HepG2 (cell line): ENCODE measurements around the gene GRM1. TPM values are rescaled to one million over a fixed set of nuclear protein-coding genes. Genes with fewer than 3 reads are reported as not detected.

Source experiments
- ATAC-seq: fragments of 200-7000 bp; cut with Tn5 transposase; 3 replicates; pipeline ENCODE4 v1.9.1; 2020; ENCODE audit warnings: mild to moderate bottlenecking, moderate library complexity
- Bru-seq: library from RNA; stranded (reverse); fragments of 400-500 nt; gene quantifications from one replicate; lab custom pipeline; 2021; lab: Mats Ljungman, UMichigan
- BruChase-seq, 2 experiments: library from RNA; stranded (reverse); fragments of 400-500 nt; gene quantifications; one replicate each; lab custom pipeline; 2021; lab: Mats Ljungman, UMichigan
- BruUV-seq: library from RNA; stranded (reverse); fragments of 400-500 nt; replicated peaks from 2 replicates; lab custom pipeline; 2021; lab: Mats Ljungman, UMichigan
- CTCF ChIA-PET: fragments of 300-600 bp; formaldehyde crosslinking; extraction: SDS; loops from one replicate; lab custom pipeline; 2021; ENCODE audit warnings: low total read pairs, inconsistent platforms, low intra/inter-chr PET ratio; lab: Yijun Ruan, JAX
- POLR2A ChIA-PET: fragments of 350-600 bp; sonication (Branson Sonifier 250); formaldehyde crosslinking; loops from one replicate; lab custom pipeline; 2020; ENCODE audit warnings: antibody characterized with exemption, inconsistent platforms; lab: Yijun Ruan, JAX
- DNase-seq: peaks from one replicate; pipeline ENCODE4 v3.0.0-alpha.2; 2015; ENCODE audit warnings: low spot score
- FAIRE-seq: peaks from 3 replicates; lab custom pipeline; 2011; peaks lifted over from hg19 to GRCh38; lab: Jason Lieb, UNC
- H2AFZ ChIP-seq: one replicate; pipeline ENCODE4 v1.6.1; 2011; ENCODE audit warnings: low read length, inconsistent platforms
- H3K27ac ChIP-seq: fragments of 300-600 bp; 3 replicates; pipeline ENCODE4 v1.8.0; 2011; ENCODE audit warnings: mixed run types, mild to moderate bottlenecking, mixed read lengths, low read length, inconsistent platforms; ENCODE audit not compliant: insufficient read depth; ENCODE audit errors: extremely low read length
- H3K27me3 ChIP-seq, 2 experiments: fragments of 200-600 bp in 1 of 2; 2 replicates in 1 of 2; 3 replicates in 1 of 2; pipeline versions ENCODE4 v1.6.0 to v1.8.0; 2011; ENCODE audit warnings: low read length in 2 of 2, mild to moderate bottlenecking in 2 of 2, moderate library complexity in 2 of 2, inconsistent platforms in 1 of 2; ENCODE audit not compliant: insufficient read depth in 2 of 2, control insufficient read depth in 1 of 2
- H3K36me3 ChIP-seq, 2 experiments: fragments of 200-600 bp in 1 of 2; replicated peaks in 1 of 2; 2 replicates in 1 of 2; 3 replicates in 1 of 2; pipeline versions ENCODE4 v1.5.1 to v1.8.0; 2011; ENCODE audit warnings: low read length in 2 of 2, inconsistent platforms in 1 of 2; ENCODE audit not compliant: insufficient read depth in 2 of 2, control insufficient read depth in 1 of 2
- H3K4me1 ChIP-seq: 2 replicates; pipeline ENCODE4 v1.5.1; 2012; ENCODE audit warnings: low read length, inconsistent platforms; ENCODE audit not compliant: insufficient read depth
- H3K4me2 ChIP-seq: 2 replicates; pipeline ENCODE4 v1.6.0; 2011; ENCODE audit warnings: low read depth, low read length, inconsistent platforms
- H3K4me3 ChIP-seq, 3 experiments: fragments of 200-600 bp in 1 of 3; sonication (generic), shearing (Covaris generic) in 1 of 3; replicated peaks in 1 of 3; 2 replicates each; pipeline ENCODE4 v1.5.1; 2011 to 2016; ENCODE audit warnings: low read length in 3 of 3, inconsistent platforms in 2 of 3, low read depth in 2 of 3, mild to moderate bottlenecking in 2 of 3, control low read depth in 1 of 3, mixed read lengths in 1 of 3; ENCODE audit not compliant: insufficient read depth in 1 of 3
- H3K79me2 ChIP-seq: one replicate; pipeline ENCODE4 v1.6.1; 2011; ENCODE audit warnings: low read length, inconsistent platforms; ENCODE audit not compliant: insufficient read depth
- H3K9ac ChIP-seq: 2 replicates; pipeline ENCODE4 v1.6.0; 2011; ENCODE audit warnings: mild to moderate bottlenecking, low read depth, low read length, inconsistent platforms; ENCODE audit not compliant: insufficient read depth
- H3K9me3 ChIP-seq: 2 replicates; pipeline ENCODE4 v1.5.1; 2012; ENCODE audit warnings: mild to moderate bottlenecking, low read length
- H4K20me1 ChIP-seq: 2 replicates; pipeline ENCODE4 v1.6.0; 2011; ENCODE audit warnings: inconsistent platforms, mild to moderate bottlenecking, low read length, moderate library complexity; ENCODE audit not compliant: insufficient read depth
- ELK4 ChIP-seq: sonication (generic); formaldehyde crosslinking; IDR thresholded peaks from 2 replicates; pipeline ENCODE4 v1.9.0; 2021; ENCODE audit warnings: missing genetic modification reagents, borderline replicate concordance
- FOXK2 ChIP-seq: fragments of 450-650 bp; IDR thresholded peaks from 2 replicates; pipeline ENCODE4 v1.6.1; 2016
- FOXO1 ChIP-seq: sonication (generic); formaldehyde crosslinking; IDR thresholded peaks from 2 replicates; pipeline ENCODE4 v1.4.0; 2020; ENCODE audit warnings: missing genetic modification reagents
- KLF13 ChIP-seq: sonication (generic); formaldehyde crosslinking; IDR thresholded peaks from 2 replicates; pipeline ENCODE4 v1.4.0; 2020; ENCODE audit warnings: mild to moderate bottlenecking, missing genetic modification reagents
- KMT2A ChIP-seq: sonication (generic); formaldehyde crosslinking; IDR thresholded peaks from 2 replicates; pipeline ENCODE4 v1.4.0; 2020; ENCODE audit warnings: missing genetic modification reagents
- PCBP2 ChIP-seq: fragments of 200-400 bp; formaldehyde crosslinking; optimal IDR thresholded peaks from 2 replicates; pipeline ENCODE3; 2018; ENCODE audit warnings: low read length, low read depth; ENCODE audit not compliant: poor library complexity, severe bottlenecking
- STAT6 ChIP-seq: sonication (generic); formaldehyde crosslinking; IDR thresholded peaks from 2 replicates; pipeline ENCODE4 v1.4.0; 2020; ENCODE audit warnings: missing genetic modification reagents, mild to moderate bottlenecking, borderline replicate concordance
- ZNF513 ChIP-seq: sonication (generic); formaldehyde crosslinking; conservative IDR thresholded peaks from 2 replicates; pipeline ENCODE4 v1.5.0; 2020; ENCODE audit warnings: missing genetic modification reagents
- ZNF547 ChIP-seq: sonication (generic); formaldehyde crosslinking; IDR thresholded peaks from 2 replicates; pipeline ENCODE4 v1.5.1; 2020; ENCODE audit warnings: mild to moderate bottlenecking, missing genetic modification reagents
- ZNF563 ChIP-seq: sonication (generic); formaldehyde crosslinking; IDR thresholded peaks from 2 replicates; pipeline ENCODE4 v1.8.0; 2022; ENCODE audit warnings: mild to moderate bottlenecking, moderate library complexity, missing genetic modification reagents
- WGBS: methylation state at CpG from one replicate; pipeline ENCODE4 v1.1.6; 2017; ENCODE audit warnings: low lambda C conversion rate; 5-methylcytosine and 5-hydroxymethylcytosine counted together
- in situ Hi-C: cut with HindIII; loops from 2 replicates; pipeline ENCODE4 v1.10.0; 2017; ENCODE audit warnings: low pct_unique_long_range_greater_than_20kb; ENCODE audit not compliant: extremely low pct_ligation_motif_present
- intact Hi-C: fragments of 100-400 bp; cut with micrococcal nuclease; formaldehyde crosslinking; loops from one replicate; pipeline ENCODE4 v1.10.0; 2022; ENCODE audit not compliant: unreplicated experiment
- long read RNA-seq, 2 experiments: library from RNA in 1 of 2; library from polyadenylated mRNA in 1 of 2; stranded (forward) in 1 of 2; unstranded in 1 of 2; transcript quantifications; one replicate each; pipeline ENCODE4 v2.0.0, GENCODE V29; 2019 to 2022
- polyA minus RNA-seq, 3 experiments: library from RNA; depleted of rRNA, polyadenylated mRNA; stranded (reverse); fragments of >200 nt; gene quantifications; 2 replicates each; pipeline ENCODE4 v1.2.3, GENCODE V29; 2011; ENCODE audit warnings: low replicate concordance in 1 of 3
- polyA plus RNA-seq, 8 experiments: library from polyadenylated mRNA; depleted of rRNA in 3 of 8; stranded (reverse) in 7 of 8; unstranded in 1 of 8; fragments of >200 nt; fragmentation: Illumina TruSeq in 4 of 8; extraction: Trizol in 4 of 8; gene quantifications; 2 replicates each; pipeline versions ENCODE4 v1.2.1 to v1.2.3, GENCODE V29; 2011 to 2016; ENCODE audit warnings: low read depth in 4 of 8, missing spikeins in 1 of 8, mixed read lengths in 1 of 8; ENCODE audit not compliant: insufficient read depth in 1 of 8
- total RNA-seq, 5 experiments: library from RNA; depleted of rRNA; stranded (reverse); fragments of >200 nt; fragmentation: Illumina TruSeq; extraction: Trizol; gene quantifications; 2 replicates each; pipeline ENCODE4 v1.2.3, GENCODE V29; 2016; ENCODE audit warnings: low read depth in 1 of 5

The GRM1 gene
- 0.09 TPM in 1 of 2 replicates, not detected in the other for total RNA-seq (2016; rRNA removed; fragmentation: Illumina TruSeq; extraction: Trizol)
- total RNA-seq (2016; cell fraction: cytosol; rRNA removed; fragmentation: Illumina TruSeq; extraction: Trizol; ENCODE audit: low read depth), result not detected in 2 replicates
- not detected in 2 replicates for total RNA-seq (2016; cell fraction: insoluble cytoplasmic fraction; rRNA removed; fragmentation: Illumina TruSeq; extraction: Trizol)
- total RNA-seq (2016; cell fraction: membrane; rRNA removed; fragmentation: Illumina TruSeq; extraction: Trizol), result not detected in 2 replicates
- total RNA-seq (2016; cell fraction: nucleus; rRNA removed; fragmentation: Illumina TruSeq; extraction: Trizol), result not detected in 2 replicates
- not detected in 2 replicates for polyA plus RNA-seq (2011; rRNA removed)
- polyA plus RNA-seq (2011; cell fraction: cytosol; rRNA removed), result 0.01 TPM in 2 replicates
- polyA plus RNA-seq (2011; cell fraction: nucleus; rRNA removed), result 0.02 TPM in 2 replicates
- polyA plus RNA-seq (2012), result not detected in 2 replicates
- not detected in 2 replicates for polyA plus RNA-seq (2016; cell fraction: cytosol; fragmentation: Illumina TruSeq; extraction: Trizol; ENCODE audit: low read depth)
- polyA plus RNA-seq (2016; cell fraction: insoluble cytoplasmic fraction; fragmentation: Illumina TruSeq; extraction: Trizol; ENCODE audit: low read depth), result not detected in 2 replicates
- polyA plus RNA-seq (2016; cell fraction: membrane; fragmentation: Illumina TruSeq; extraction: Trizol; ENCODE audit: low read depth), result not detected in 2 replicates
- polyA plus RNA-seq (2016; cell fraction: nucleus; fragmentation: Illumina TruSeq; extraction: Trizol; ENCODE audit: insufficient read depth, low read depth), result not detected in 2 replicates
- polyA minus RNA-seq (2011; rRNA and poly(A)+ RNA removed; ENCODE audit: low replicate concordance), result 0.16 and 0.35 TPM in 2 replicates
- polyA minus RNA-seq (2011; cell fraction: cytosol; rRNA and poly(A)+ RNA removed), result not detected in 2 replicates
- polyA minus RNA-seq (2011; cell fraction: nucleus; rRNA and poly(A)+ RNA removed), result not detected in 2 replicates
- percentile 3 among the genes with signal in this experiment for Bru-seq, nascent RNA
- percentile 4 among the genes with signal in this experiment for BruChase-seq, experiment 1, labeled RNA remaining after a 6-hour chase
- BruChase-seq, experiment 2, labeled RNA remaining after a 2-hour chase, result percentile 5 among the genes with signal in this experiment
- long read RNA-seq, experiment 1, result 0 reads
- long read RNA-seq, experiment 2, result 0 reads

DNA sequence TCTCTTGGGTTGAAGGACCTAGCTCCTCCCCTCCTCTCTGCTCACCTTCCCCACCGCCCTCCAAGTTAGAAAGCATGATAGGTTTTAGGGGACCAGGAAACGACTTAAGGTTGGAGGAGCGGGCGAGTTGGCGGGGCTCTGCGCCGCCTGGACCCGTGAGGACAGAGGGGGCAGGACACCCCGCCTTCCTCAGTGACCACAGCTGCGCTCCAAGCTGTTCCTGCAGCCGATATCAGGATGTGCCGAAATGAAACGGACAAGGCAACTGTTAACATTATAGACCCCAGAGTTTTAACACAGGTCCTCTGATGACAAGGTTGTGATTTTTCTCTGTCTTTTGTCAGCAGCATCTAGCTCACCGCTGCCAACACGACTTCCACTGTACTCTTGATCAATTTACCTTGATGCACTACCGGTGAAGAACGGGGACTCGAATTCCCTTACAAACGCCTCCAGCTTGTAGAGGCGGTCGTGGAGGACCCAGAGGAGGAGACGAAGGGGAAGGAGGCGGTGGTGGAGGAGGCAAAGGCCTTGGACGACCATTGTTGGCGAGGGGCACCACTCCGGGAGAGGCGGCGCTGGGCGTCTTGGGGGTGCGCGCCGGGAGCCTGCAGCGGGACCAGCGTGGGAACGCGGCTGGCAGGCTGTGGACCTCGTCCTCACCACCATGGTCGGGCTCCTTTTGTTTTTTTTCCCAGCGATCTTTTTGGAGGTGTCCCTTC lies at the start of gene GRM1:
GRM1 (plus strand) TSS at position 212 of the 722 bp plus-strand sequence; CDS start at position 668, 456 bp downstream.
- in situ Hi-C loops, result no loop called here
- CTCF ChIA-PET, result no interaction called here
- no peaks in the 10 kb centered on the region for H3K4me1 ChIP-seq
- H2AFZ ChIP-seq, result no peak within 1 kb of the TSS
- ATAC-seq (peak; percentile 27; the same call in 2 of the 3 replicates), DNase-seq (no peak), FAIRE-seq (no peak)
- no peaks in the 10 kb centered on the region; the same call in 1 of the 2 replicates for H4K20me1 ChIP-seq
- H3K9me3 ChIP-seq, result no peaks in the 10 kb centered on the region
- POLR2A ChIA-PET, result no interaction called here
- no peaks in the 10 kb centered on the region for H3K36me3 ChIP-seq
- intact Hi-C loops, result no loop called here
- H3K4me3 ChIP-seq, result no peak within 1 kb of the TSS
- H3K27ac ChIP-seq, result no peak within 1 kb of the TSS
- no peak within 1 kb of the TSS for H3K9ac ChIP-seq
- WGBS, result 29% methylated on average over 29 of the region's 39 CpGs
- H3K79me2 ChIP-seq, result no peaks in the 10 kb centered on the region
- no TSS peak for BruUV-seq
- H3K4me2 ChIP-seq, result peak within 1 kb of the TSS; percentile 28; the same call in 1 of the 2 replicates
- H3K27me3 ChIP-seq, result no peaks in the 10 kb centered on the region
- TF ChIP-seq PCBP2, result no peak
- no peak for TF ChIP-seq ZNF547 (CRISPR knock-in tag)
- no peak for TF ChIP-seq FOXK2
- no peak for TF ChIP-seq ZNF513
- no peak for TF ChIP-seq FOXO1 (CRISPR knock-in tag)
- TF ChIP-seq KLF13 (CRISPR knock-in tag), result no peak
- TF ChIP-seq ELK4 (CRISPR knock-in tag), result no peak
- no peak for TF ChIP-seq KMT2A (CRISPR knock-in tag)
- no peak for TF ChIP-seq ZNF563 (CRISPR knock-in tag)
- no peak for TF ChIP-seq STAT6 (CRISPR knock-in tag)
